GM04503 (cell line): Measurements from ENCODE around the gene FASN.

Experiments used
- DNase-seq: peaks from one replicate; pipeline ENCODE4 v3.0.0-alpha.2; 2012; ENCODE audit warnings: low read depth

Gene FASN

DNA sequence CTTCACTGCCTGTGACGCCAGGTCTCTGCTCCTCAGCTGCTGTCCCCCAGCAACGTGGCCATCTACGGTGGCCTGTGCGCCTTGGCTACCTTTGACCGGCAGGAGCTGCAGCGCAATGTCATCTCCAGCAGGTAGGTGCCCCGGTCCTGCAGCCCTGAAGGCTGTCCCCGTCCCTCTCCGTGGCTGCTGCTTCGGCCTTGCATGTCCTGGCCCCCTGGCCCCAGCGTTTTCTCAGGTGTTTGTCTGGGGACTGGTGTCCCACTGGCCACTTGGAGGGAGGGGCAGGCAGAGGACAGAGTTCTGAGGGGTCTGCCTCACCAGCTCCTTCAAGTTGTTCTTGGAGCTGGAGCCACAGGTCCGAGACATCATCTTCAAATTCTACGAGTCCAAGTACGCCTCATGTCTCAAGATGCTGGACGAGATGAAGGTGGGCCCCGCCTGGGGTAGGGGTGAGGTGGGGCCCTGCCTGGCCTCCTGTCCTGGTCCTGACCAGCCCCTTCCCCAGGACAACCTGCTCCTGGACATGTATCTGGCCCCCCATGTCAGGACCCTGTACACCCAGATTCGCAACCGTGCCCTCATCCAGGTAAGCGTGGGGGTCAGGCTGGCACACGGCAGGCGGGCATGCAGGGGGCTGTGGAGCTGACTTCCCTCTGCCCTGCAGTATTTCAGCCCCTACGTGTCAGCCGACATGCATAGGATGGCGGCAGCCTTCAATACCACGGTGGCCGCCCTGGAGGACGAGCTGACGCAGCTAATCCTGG, 41.9 kb downstream of the FASN start:
- DNase-seq, result no peak

DNA sequence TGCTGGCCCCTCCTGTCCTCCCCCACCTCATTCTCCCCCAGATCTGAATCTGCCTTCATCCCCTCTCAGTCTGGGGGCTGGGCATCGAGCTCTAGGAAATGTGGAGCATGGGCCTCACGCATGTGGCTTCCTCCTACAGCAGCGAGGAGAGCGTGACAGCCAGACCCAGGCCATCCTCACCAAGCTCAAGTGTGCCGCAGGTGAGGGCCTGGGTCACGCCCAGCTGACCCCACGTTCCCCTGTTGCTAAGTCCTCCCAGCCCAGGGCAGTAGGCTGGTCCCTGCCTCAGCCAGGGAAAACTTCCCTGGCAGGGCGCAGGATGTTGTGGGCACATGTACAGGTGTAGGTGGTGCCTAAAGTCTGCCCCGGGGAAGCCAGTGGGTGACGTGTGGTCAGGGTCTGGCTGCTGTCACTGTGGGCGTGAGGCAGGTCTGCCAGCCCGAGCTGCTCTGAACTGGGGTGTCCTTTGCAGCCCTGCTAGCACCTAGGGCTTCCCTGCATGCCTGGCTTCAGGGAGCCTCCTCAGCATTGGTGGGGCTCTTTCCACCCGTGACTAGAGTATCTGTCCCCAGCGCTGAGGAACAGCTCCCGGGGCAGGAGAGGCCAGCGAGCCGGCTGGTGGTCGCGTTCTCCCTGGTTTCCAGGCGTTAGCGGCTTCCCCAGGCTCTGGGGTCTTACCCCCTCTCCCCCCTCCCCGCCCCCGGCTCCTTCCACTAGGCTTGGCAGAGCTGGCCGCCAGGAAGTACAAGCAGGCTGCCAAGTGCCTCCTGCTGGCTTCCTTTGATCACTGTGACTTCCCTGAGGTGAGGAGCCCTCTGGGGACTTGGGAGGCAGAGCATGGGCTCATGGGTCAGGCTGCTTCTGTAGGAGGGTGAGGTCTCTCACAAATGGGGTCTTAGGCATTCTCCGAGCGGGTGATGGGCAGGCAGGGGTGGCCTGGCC, 42.7 kb downstream of the FASN start:
- DNase-seq, result no peak

- DNase-seq, result no peak
Observed at GRCh38 chr17:82054351-82055022, 43.5 kb downstream of the FASN start.

- no peak for DNase-seq
Observed at GRCh38 chr17:82053556-82054263, 44.3 kb downstream of the FASN start.

GRCh38 chr17:82053130-82053529, 44.9 kb downstream of the FASN start:
- no peak for DNase-seq

DNA sequence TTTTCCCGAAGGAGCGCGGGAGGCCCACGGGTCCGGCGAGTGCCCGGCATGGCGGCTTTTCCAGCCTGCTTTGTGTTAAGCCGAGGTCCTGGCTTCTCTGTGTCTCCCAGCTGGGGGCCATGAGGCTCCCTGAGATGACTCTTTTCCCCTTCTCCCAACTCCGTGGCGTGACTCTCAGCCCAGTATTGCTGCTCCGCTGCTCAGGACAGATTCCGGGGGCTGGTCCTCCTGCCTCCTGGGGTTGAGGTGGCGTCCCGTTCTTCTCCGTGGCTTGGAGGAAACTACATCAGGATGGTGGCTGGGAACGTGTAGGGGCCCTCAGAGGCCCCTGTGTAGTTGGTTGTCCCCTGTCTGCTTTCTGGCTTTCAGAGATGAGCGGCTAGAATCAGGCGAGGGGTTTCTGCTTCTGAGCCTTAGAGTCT, 45.4 kb downstream of the FASN start:
- no peak for DNase-seq

- no peak for DNase-seq
Observed at GRCh38 chr17:82051776-82052637, 46.0 kb downstream of the FASN start, which contains the start of the genes GPS1 and RFNG. Gene GPS1 (plus strand): TSS chr17:82051898. CDS start chr17:82051932, 34 bp downstream. Gene RFNG (minus strand): TSS chr17:82051811. CDS start chr17:82051766, 45 bp downstream.

DNA sequence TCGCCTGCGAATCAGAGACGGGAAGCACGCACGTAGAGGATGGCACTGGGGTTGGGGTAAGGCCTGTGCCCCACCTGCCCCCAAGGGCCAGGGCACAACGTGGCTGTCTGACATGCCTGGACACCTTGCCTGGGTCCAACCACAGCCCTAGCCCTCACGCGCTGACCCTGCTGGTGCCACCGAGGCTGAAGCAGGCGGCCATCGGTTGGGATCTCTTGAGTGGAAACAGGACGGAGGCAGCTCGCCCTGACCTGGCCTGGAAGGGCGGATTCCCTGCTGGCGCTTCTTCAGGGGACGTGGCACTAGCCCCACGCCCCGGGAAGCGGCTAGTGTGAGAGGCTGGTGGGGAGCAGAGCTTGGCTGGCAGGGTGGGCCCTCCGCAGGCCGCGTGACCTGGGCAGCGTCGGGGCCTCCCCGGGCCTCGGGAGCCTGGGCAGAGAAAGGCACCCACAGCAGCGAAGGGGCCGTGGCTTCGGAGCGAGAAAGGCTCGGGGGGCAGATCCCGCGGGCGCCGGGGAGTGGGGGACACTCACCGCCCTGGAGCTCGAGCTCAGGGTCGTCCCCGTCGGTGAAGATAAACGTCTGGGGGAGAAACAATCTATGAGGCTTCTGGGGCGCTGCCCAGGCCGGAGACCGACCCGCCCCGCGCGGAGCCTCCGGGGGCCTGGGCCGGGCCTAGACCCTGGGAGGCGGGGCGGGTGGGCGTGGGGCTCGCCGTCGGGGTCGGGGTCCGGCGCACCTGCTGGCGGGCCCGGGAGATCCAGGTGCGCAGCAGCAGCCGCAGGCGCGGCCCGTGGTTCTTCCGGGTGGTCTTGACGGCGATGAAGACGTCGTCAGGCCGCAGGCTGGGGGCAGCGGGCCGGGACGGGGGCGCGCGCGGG, 47.0 kb downstream of the FASN start:
- no peak for DNase-seq

DNA sequence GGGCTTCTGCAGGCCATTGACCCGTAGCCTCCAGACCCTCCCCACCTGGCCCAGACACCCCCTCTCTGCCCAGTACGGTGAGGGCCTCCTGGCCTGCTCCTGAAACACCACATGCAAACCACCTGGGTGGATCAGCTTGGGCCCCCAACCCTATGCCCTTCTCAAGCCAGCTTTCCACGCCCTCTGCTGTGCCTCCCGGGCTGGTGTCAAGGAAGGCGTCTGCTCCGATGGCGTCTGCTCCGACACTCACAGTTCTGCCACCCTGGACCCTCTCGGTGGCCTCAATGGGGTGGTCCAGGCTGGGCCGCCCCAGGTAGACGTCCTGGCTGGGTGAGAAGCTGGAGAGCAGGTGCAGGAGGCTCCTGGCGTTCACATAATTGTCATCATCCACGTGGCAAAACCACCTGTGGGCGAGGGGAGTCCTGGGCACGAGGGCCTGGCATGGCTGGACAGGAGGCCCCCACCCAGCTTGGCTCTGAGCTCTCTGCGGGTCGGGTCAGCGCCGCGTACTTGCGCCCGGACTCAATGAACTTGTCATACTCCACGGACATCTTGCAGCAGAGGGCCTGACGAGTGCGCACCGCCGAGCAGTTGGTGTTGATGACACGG, 47.8 kb downstream of the FASN start:
- DNase-seq, result no peak

GRCh38 chr17:82049521-82049971, 48.5 kb downstream of the FASN start:
- no peak for DNase-seq

GRCh38 chr17:82049106-82049505, 48.9 kb downstream of the FASN start:
- DNase-seq, result no peak

DNA sequence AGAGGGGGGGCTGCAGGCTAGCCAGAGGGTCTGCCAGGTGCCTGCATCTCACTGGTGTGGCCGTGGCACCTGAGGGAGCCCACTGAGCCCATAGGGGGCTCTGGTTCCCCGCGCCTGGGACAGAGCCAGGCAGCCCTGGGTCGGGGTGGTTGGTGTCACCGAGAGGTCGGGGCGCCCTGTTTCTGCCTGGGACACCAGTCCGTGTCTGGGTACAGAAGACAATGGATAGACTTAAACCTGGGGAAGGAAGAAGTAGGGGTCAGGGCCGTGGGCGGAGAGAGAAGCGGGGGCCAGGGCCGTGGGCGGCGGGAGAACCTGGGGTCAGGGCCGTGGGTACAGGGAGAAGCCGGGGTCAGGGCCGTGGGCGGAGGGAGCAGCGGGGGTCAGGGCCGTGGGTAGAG, 49.5 kb downstream of the FASN start:
- DNase-seq, result no peak

DNA sequence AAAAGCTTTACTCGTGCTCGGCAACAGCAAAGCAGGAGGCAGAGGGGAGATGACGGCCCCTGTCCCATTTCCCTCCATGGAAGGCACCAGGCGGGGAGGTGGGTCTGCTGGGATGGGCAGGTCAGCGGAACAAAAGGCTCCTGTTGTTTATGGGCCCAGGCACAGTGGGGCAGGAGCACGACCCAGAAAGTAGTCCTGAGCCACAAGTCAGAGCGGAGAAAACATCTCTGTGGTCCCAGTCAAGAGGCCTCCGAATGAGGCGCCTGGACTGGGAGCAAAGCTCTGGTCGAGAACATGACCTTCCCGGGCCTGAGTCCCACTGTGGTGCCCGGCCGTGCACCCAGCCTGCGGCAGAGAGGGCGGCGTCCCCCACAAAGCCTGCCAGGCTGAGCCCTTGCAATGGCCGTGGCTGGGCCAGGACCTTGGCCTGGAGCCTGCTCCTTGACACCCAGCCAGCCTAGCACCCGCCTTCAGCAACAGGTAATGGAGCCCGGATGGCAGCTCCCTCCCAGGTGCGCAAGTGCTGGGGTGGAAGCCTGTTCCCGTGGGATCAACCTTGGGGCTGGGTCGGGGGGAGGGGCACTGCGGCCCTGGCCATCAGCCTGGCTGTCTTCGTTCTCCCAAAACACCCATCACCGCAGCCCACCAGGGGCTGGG, 50.0 kb downstream of the FASN start:
- no peak for DNase-seq

DNA sequence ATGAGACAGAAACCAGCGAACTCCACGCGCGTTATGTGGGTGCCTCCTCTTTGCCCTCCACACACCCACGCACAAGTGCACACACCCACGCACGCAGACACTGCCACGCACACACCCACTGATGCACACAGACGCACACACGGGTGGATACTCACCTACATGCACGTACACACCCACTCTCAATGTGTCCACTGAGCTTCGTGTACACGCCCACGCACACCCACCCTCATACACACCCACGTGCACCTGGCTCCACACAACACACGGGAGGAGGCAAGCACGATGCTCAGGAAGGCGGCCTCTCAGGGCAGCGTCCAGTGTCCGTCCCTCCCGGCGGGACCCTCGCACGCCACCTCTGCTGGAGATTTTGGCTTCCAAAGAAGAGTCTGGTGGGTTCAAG, 50.7 kb downstream of the FASN start:
- no peak for DNase-seq

DNA sequence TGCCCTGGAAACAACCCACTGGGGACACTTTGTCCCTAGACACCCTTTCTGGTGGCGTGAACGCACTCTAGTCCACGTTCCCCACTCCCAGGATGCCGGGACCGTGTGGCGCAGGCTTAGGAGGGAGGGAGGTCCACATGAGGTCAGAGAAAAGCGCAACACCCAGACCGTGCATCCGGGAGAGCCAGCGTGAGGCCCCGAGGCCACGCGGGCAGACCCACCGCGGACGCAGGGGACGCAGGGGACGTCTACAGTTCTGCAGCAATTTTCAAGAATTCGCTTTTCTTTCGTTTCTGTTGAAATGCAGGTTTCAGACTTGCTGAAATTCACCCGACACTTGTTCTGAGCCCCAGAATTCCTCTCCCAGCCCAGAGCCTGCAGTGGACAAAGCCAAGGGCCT, 51.1 kb downstream of the FASN start:
- DNase-seq, result no peak

DNA sequence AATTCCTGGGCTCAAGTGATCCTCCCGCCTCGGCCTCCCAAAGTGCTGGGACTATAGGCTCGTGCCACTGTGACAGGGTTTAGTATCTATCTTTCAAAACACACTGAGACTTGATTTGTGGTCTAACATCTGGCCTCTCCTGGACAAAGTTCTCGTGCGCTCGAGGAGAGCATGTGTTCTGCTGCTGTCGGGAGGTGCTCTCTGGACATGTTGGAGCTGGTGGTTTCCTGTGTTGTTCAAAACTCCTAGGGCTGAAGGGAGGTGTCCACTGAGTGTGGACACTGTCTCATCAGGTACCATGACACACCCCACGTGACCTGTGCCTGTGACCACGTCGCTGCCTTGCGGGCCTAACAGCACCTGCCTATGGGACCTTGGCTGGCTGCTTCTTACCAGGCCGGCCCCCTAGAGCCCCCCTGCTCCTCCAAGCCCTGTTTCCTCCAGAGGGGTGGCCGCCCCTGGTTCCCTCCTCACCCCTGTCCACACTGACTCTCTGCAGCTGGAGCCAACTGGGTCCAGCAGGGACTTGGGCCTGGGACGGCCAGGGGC, 52.0 kb downstream of the FASN start:
- no peak for DNase-seq

DNA sequence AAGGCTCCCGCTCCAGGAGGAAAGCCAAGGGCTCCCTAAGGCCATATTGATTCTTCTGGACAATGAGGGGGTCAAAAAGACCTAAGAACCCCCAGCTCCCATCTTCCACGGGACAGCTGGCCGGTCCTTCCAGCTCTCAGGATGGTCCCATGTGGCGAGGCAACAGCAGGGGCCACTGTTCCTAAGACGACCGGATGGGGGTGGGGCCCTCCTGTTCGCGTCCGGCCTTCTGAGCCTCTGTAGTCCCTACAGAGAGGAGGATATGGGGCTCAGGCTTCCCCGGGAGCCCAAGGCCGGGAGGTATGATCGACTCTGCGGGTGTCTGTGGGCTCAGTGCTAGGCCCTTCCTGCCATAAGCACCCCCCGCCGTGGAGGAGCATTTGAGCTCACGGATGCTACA, 54.5 kb downstream of the FASN start:
- DNase-seq, result no peak

DNA sequence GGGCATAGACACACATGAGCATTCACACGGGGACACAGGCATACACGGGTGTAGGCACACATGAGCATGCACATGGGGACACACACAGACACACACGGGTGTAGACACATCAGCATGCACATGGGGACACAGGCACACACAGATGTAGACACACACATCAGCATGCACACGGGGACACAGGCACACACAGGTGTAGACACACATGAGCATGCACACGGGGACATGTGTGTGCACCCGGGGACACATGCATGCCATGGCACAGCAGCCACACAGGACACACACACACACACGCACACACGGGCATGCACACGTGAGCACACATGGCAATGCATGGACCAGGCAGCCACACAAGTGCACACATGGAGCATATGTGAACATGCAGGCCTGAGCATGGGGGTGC, 55.4 kb downstream of the FASN start:
- no peak for DNase-seq
